DND-41 (cell line): Measurements from ENCODE around the gene SH3GL3.

Experiments used
- EZH2 ChIP-seq: IDR thresholded peaks from 3 replicates; pipeline ENCODE4 v1.6.1; 2012; ENCODE audit warnings: borderline replicate concordance, low read depth, mild to moderate bottlenecking, moderate library complexity, low read length, inconsistent platforms; ENCODE audit not compliant: severe bottlenecking
- TF ChIP-seq, protein P1 (sequence below): IDR thresholded peaks from 2 replicates; pipeline ENCODE4 v1.5.1; 2012; ENCODE audit warnings: borderline replicate concordance, low read length, moderate library complexity, mild to moderate bottlenecking; ENCODE audit not compliant: poor library complexity, severe bottlenecking; ENCODE audit errors: extremely low read depth

GRCh38 chr15:83538682-83539081 lies 91.5 kb downstream of the SH3GL3 start:
- TF ChIP-seq, protein P1, sequence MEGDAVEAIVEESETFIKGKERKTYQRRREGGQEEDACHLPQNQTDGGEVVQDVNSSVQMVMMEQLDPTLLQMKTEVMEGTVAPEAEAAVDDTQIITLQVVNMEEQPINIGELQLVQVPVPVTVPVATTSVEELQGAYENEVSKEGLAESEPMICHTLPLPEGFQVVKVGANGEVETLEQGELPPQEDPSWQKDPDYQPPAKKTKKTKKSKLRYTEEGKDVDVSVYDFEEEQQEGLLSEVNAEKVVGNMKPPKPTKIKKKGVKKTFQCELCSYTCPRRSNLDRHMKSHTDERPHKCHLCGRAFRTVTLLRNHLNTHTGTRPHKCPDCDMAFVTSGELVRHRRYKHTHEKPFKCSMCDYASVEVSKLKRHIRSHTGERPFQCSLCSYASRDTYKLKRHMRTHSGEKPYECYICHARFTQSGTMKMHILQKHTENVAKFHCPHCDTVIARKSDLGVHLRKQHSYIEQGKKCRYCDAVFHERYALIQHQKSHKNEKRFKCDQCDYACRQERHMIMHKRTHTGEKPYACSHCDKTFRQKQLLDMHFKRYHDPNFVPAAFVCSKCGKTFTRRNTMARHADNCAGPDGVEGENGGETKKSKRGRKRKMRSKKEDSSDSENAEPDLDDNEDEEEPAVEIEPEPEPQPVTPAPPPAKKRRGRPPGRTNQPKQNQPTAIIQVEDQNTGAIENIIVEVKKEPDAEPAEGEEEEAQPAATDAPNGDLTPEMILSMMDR = no peak
- TF ChIP-seq EZH2 = no peak
